ENCODE results near the gene GPATCH4.
A peak's percentile ranks its signal among the peaks of the same experiment; 100 is the strongest.

- peak; percentile 98 for TF ChIP-seq CTCF (IDR thresholded peaks at IDR 0.05)
- TF ChIP-seq ZFX (IDR thresholded peaks at IDR 0.05; ENCODE audit: borderline replicate concordance), result no peak
Measured at GRCh38 chr1:156627313-156627880, 26.1 kb upstream of the GPATCH4 start.

Measured in 22Rv1 (cell line).